ENCODE measurements around the gene SLC35D1.

DNA sequence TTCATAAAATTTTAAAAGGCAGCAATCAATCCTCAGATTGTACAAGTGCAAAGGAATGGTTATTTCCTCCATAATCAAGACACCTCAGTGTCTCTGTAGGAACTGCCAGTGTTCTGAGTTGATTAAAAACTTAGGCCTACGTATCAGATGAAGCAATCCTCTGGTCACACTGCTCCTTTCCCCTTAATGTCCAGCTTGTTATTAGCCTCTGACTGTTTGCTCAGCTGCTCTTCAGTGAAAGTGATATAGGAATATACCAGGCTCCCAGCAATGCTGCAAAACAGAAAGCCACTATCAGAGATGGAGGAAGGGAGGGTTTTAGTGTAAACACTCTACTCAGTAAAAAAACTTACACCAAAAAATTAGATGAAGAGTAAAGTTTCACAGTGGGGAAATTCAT is 49.8 kb downstream of the SLC35D1 start:
- TF ChIP-seq EZH2 (IDR thresholded peaks at IDR 0.05; ENCODE audit: low read length): no peak
- TF ChIP-seq, protein P1, sequence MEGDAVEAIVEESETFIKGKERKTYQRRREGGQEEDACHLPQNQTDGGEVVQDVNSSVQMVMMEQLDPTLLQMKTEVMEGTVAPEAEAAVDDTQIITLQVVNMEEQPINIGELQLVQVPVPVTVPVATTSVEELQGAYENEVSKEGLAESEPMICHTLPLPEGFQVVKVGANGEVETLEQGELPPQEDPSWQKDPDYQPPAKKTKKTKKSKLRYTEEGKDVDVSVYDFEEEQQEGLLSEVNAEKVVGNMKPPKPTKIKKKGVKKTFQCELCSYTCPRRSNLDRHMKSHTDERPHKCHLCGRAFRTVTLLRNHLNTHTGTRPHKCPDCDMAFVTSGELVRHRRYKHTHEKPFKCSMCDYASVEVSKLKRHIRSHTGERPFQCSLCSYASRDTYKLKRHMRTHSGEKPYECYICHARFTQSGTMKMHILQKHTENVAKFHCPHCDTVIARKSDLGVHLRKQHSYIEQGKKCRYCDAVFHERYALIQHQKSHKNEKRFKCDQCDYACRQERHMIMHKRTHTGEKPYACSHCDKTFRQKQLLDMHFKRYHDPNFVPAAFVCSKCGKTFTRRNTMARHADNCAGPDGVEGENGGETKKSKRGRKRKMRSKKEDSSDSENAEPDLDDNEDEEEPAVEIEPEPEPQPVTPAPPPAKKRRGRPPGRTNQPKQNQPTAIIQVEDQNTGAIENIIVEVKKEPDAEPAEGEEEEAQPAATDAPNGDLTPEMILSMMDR (optimal IDR thresholded peaks at IDR 0.05 in 1 of 3, IDR thresholded peaks at IDR 0.05 in 1 of 3, conservative IDR thresholded peaks at IDR 0.05 in 1 of 3; ENCODE audit: extremely low read depth in 1 of 3, insufficient read depth in 2 of 3, low read length in 3 of 3): no peak

All from keratinocyte (primary cell).